Tongue (tissue), 2 donors: ENCODE data around the gene CDNF. TPM values are rescaled to one million over a fixed set of nuclear protein-coding genes. Genes with fewer than 3 reads are reported as not detected.
"Not testable (repeated sequence)": the region's sequence is repeated elsewhere in the genome, so short reads cannot be mapped to it uniquely, and the experiment has no call there.

Experiments
- DNase-seq: peaks from one replicate; pipeline ENCODE4 v3.0.0-alpha.2; 2015
- total RNA-seq: library from RNA; depleted of rRNA; stranded (reverse); fragments of >200 nt; gene quantifications from one replicate; pipeline ENCODE4 v1.2.3, GENCODE V29; 2014

The CDNF gene
- total RNA-seq, 1 donor from 2014 or later: 4.8 TPM

GRCh38 chr10:14838582-14839304 lies 906 bp upstream of the CDNF start:
- peak; percentile 65 for DNase-seq

GRCh38 chr10:14837003-14837756 lies 657 bp downstream of the CDNF start:
- DNase-seq: no peak

GRCh38 chr10:14836208-14836607 lies 1.6 kb downstream of the CDNF start:
- DNase-seq: no peak

GRCh38 chr10:14833106-14833505 lies 4.7 kb downstream of the CDNF start:
- no peak for DNase-seq

GRCh38 chr10:14826076-14826829 lies 11.6 kb downstream of the CDNF start:
- DNase-seq: no peak

- no peak for DNase-seq
Observed at GRCh38 chr10:14823966-14824365, 13.9 kb downstream of the CDNF start.

- DNase-seq: peak; percentile 62
Observed at GRCh38 chr10:14822879-14823755, 14.7 kb downstream of the CDNF start.

- no peak for DNase-seq
Observed at GRCh38 chr10:14821635-14822375, 16.0 kb downstream of the CDNF start.

GRCh38 chr10:14820775-14821154 lies 17.1 kb downstream of the CDNF start:
- no peak for DNase-seq

GRCh38 chr10:14820010-14820774 lies 17.6 kb downstream of the CDNF start:
- no peak for DNase-seq

GRCh38 chr10:14816717-14817116 lies 21.1 kb downstream of the CDNF start:
- not testable (repeated sequence) for DNase-seq

- no peak for DNase-seq
Observed at GRCh38 chr10:14815681-14816080, 22.2 kb downstream of the CDNF start.

GRCh38 chr10:14812271-14812670 lies 25.6 kb downstream of the CDNF start:
- no peak for DNase-seq

- peak; percentile 18 for DNase-seq
Observed at GRCh38 chr10:14810969-14811953, 26.6 kb downstream of the CDNF start.

- DNase-seq: no peak
Observed at GRCh38 chr10:14806318-14806717, 31.5 kb downstream of the CDNF start.

GRCh38 chr10:14803827-14804226 lies 34.0 kb downstream of the CDNF start:
- no peak for DNase-seq

GRCh38 chr10:14801723-14802122 lies 36.1 kb downstream of the CDNF start:
- DNase-seq: peak; percentile 18

GRCh38 chr10:14800397-14800796 lies 37.4 kb downstream of the CDNF start:
- no peak for DNase-seq

- no peak for DNase-seq
Observed at GRCh38 chr10:14798636-14799035, 39.2 kb downstream of the CDNF start.
